ENCODE data around the gene GOLGA3. TPM values are rescaled to one million over a fixed set of nuclear protein-coding genes. Genes with fewer than 3 reads are reported as not detected.
"Not testable (repeated sequence)": the region's sequence is repeated elsewhere in the genome, so short reads cannot be mapped to it uniquely, and the experiment has no call there.

Gene GOLGA3
- total RNA-seq, 1 donor, result 104 TPM

GRCh38 chr12:132866251-132866828, 37.7 kb upstream of the GOLGA3 start:
- peak; percentile 57 for DNase-seq (ENCODE audit: low read depth)

GRCh38 chr12:132861558-132861957, 32.9 kb upstream of the GOLGA3 start:
- no peak for TF ChIP-seq CTCF (IDR thresholded peaks at IDR 0.05; ENCODE audit: insufficient read depth, low read length)
- H3K4me3 ChIP-seq (ENCODE audit: low read depth, low read length), result no peak overlapping the region
- no peak for DNase-seq (ENCODE audit: low read depth)

More at GRCh38 chr12:132866251-132866828, 37.7 kb upstream of the GOLGA3 start:
- TF ChIP-seq CTCF (IDR thresholded peaks at IDR 0.05; ENCODE audit: insufficient read depth, low read length), result no peak
- no peak overlapping the region for H3K4me3 ChIP-seq (ENCODE audit: low read depth, low read length)

- H3K4me3 ChIP-seq (ENCODE audit: low read depth, low read length), result no peak overlapping the region
- no peak for DNase-seq (ENCODE audit: low read depth)
- TF ChIP-seq CTCF (IDR thresholded peaks at IDR 0.05; ENCODE audit: insufficient read depth, low read length), result no peak
Observed at GRCh38 chr12:132858718-132859266, 30.1 kb upstream of the GOLGA3 start.

DNA sequence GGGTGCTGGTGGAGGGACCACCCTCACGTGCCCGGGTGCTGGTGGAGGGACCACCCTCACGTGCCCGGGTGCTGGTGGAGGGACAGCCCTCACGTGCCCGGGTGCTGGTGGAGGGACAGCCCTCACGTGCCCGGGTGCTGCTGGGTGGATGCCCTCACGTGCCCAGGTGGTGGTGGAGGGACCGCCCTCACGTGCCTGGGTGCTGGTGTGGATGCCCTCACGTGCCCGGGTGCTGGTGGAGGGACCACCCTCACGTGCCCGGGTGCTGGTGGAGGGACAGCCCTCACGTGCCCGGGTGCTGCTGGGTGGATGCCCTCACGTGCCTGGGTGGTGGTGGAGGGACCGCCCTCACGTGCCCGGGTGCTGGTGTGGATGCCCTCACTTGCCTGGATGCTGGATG, 28.4 kb upstream of the GOLGA3 start:
- not testable (repeated sequence) for H3K4me3 ChIP-seq (ENCODE audit: low read depth, low read length); DNase-seq (ENCODE audit: low read depth)

- no peak for DNase-seq (ENCODE audit: low read depth)
- no peak for TF ChIP-seq CTCF (IDR thresholded peaks at IDR 0.05; ENCODE audit: insufficient read depth, low read length)
- H3K4me3 ChIP-seq (ENCODE audit: low read depth, low read length), result no peak overlapping the region
Observed at GRCh38 chr12:132856581-132856980, 27.9 kb upstream of the GOLGA3 start.

DNA sequence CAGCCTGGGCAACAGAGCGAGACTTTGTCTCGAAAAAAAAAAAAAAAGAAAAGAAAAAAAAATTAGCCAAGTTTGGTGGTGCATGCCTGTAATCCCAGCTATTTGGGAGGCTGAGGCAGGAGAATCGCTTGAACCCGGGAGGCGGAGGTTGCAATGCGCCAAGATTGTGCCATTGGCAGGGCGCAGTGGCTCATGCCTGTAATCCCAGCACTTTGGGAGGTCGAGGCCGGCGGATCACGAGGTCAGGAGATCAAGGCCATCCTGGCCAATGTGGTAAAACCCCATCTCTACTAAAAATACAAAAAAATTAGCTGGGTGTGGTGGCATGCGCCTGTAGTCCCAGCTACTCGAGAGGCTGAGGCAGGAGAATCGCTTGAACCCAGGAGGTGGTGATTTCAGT, 26.5 kb upstream of the GOLGA3 start:
- not testable (repeated sequence) for DNase-seq (ENCODE audit: low read depth)

GRCh38 chr12:132853285-132854092, 24.8 kb upstream of the GOLGA3 start:
- no peak for TF ChIP-seq CTCF (IDR thresholded peaks at IDR 0.05; ENCODE audit: insufficient read depth, low read length)
- no peak overlapping the region for H3K4me3 ChIP-seq (ENCODE audit: low read depth, low read length)
- DNase-seq (ENCODE audit: low read depth), result no peak

More for the DNA sequence above, 26.5 kb upstream of the GOLGA3 start:
- H3K4me3 ChIP-seq (ENCODE audit: low read depth, low read length), result not testable (repeated sequence)

Data from fibroblast of the aortic adventitia (primary cell).